ENCODE measurements around the gene PLAC1.

Gene PLAC1

GRCh38 chrX:134692233-134692632 lies 34.0 kb upstream of the PLAC1 start:
- DNase-seq (ENCODE audit: low read depth) = no peak
- no peak for TF ChIP-seq CTCF (conservative IDR thresholded peaks at IDR 0.05; ENCODE audit: low read depth, low read length)

GRCh38 chrX:134691453-134691852 lies 33.2 kb upstream of the PLAC1 start:
- TF ChIP-seq CTCF (conservative IDR thresholded peaks at IDR 0.05; ENCODE audit: low read depth, low read length) = no peak
- no peak overlapping the region for H3K4me3 ChIP-seq (ENCODE audit: low read depth, low read length)
- no peak for DNase-seq (ENCODE audit: low read depth)

More at GRCh38 chrX:134692233-134692632, 34.0 kb upstream of the PLAC1 start:
- H3K4me3 ChIP-seq (ENCODE audit: low read depth, low read length) = no peak overlapping the region

GRCh38 chrX:134688839-134689238 lies 30.6 kb upstream of the PLAC1 start:
- DNase-seq (ENCODE audit: low read depth) = peak; percentile 22
- no peak for TF ChIP-seq CTCF (conservative IDR thresholded peaks at IDR 0.05; ENCODE audit: low read depth, low read length)

GRCh38 chrX:134688031-134688823 lies 30.0 kb upstream of the PLAC1 start:
- H3K4me3 ChIP-seq (ENCODE audit: low read depth, low read length) = no peak overlapping the region
- no peak for TF ChIP-seq CTCF (conservative IDR thresholded peaks at IDR 0.05; ENCODE audit: low read depth, low read length)
- no peak for DNase-seq (ENCODE audit: low read depth)

More at GRCh38 chrX:134688839-134689238, 30.6 kb upstream of the PLAC1 start:
- H3K4me3 ChIP-seq (ENCODE audit: low read depth, low read length) = no peak overlapping the region

- DNase-seq (ENCODE audit: low read depth) = peak; percentile 53
- TF ChIP-seq CTCF (conservative IDR thresholded peaks at IDR 0.05; ENCODE audit: low read depth, low read length) = no peak
- H3K4me3 ChIP-seq (ENCODE audit: low read depth, low read length) = no peak overlapping the region
Measured at GRCh38 chrX:134685668-134686067, 27.4 kb upstream of the PLAC1 start.

GRCh38 chrX:134684956-134685355 lies 26.7 kb upstream of the PLAC1 start:
- no peak for TF ChIP-seq CTCF (conservative IDR thresholded peaks at IDR 0.05; ENCODE audit: low read depth, low read length)
- no peak for DNase-seq (ENCODE audit: low read depth)
- H3K4me3 ChIP-seq (ENCODE audit: low read depth, low read length) = no peak overlapping the region

All from choroid plexus epithelial cell (primary cell).